Kidney (tissue), 14 donors: ENCODE measurements around the gene RTP2. TPM values are rescaled to one million over a fixed set of nuclear protein-coding genes. Genes with fewer than 3 reads are reported as not detected.

ENCODE experiments used
- DNase-seq, 5 donors: peaks; one replicate each; pipeline ENCODE4 v3.0.0-alpha.2; 2013 to 2020
- FAIRE-seq: peaks from 2 replicates; lab custom pipeline; 2012; peaks lifted over from hg19 to GRCh38; lab: Jason Lieb, UNC
- H3K27ac ChIP-seq, 2 donors: one replicate each; pipeline ENCODE4 v1.7.0; 2013; ENCODE audit warnings: low read depth in 2 of 2, low read length in 2 of 2, inconsistent platforms in 1 of 2
- H3K27me3 ChIP-seq: one replicate; pipeline ENCODE4 v1.7.1; 2013; ENCODE audit warnings: low read length, inconsistent platforms; ENCODE audit not compliant: control insufficient read depth, insufficient read depth
- H3K36me3 ChIP-seq, 3 donors: one replicate each; pipeline versions ENCODE4 v1.7.0 to v1.7.1; 2013; ENCODE audit warnings: low read length in 3 of 3, control low read depth in 1 of 3, inconsistent platforms in 1 of 3; ENCODE audit not compliant: insufficient read depth in 3 of 3, control insufficient read depth in 2 of 3
- H3K4me1 ChIP-seq, 3 donors: one replicate each; pipeline versions ENCODE4 v1.7.0 to v1.7.1; 2013; ENCODE audit warnings: low read length in 3 of 3, inconsistent platforms in 1 of 3, low read depth in 1 of 3; ENCODE audit not compliant: control insufficient read depth in 2 of 3, insufficient read depth in 2 of 3
- H3K4me3 ChIP-seq, 3 donors: one replicate each; pipeline versions ENCODE4 v1.7.0 to v1.8.1; 2013; ENCODE audit warnings: low read length in 3 of 3, control low read depth in 1 of 3, inconsistent platforms in 1 of 3
- H3K9ac ChIP-seq, 3 donors: one replicate each; pipeline versions ENCODE4 v1.7.0 to v1.7.1; 2013; ENCODE audit warnings: low read length in 3 of 3, control low read depth in 1 of 3, inconsistent platforms in 1 of 3
- H3K9me3 ChIP-seq, 3 donors: one replicate each; pipeline versions ENCODE4 v1.7.0 to v1.7.1; 2013; ENCODE audit warnings: low read length in 3 of 3, control low read depth in 1 of 3, inconsistent platforms in 1 of 3; ENCODE audit not compliant: control insufficient read depth in 2 of 3, insufficient read depth in 1 of 3
- CTCF ChIP-seq: IDR thresholded peaks from 3 replicates; pipeline ENCODE4 v1.5.1; 2012; ENCODE audit warnings: mild to moderate bottlenecking, moderate library complexity, borderline replicate concordance; ENCODE audit not compliant: insufficient read depth; ENCODE audit errors: extremely low read depth
- intact Hi-C: fragments of 100-400 bp; cut with DNase I; formaldehyde crosslinking; loops from one replicate; pipeline ENCODE4 v1.11.1; 2022
- polyA plus RNA-seq: library from polyadenylated mRNA; stranded (reverse); fragments of 350-450 nt; fragmentation: Illumina TruSeq; extraction: RNeasy Lipid Tissue Mini Kit (QIAGEN cat#74804); gene quantifications from one replicate; pipeline ENCODE4 v1.2.3, GENCODE V29; 2014; ENCODE audit warnings: low read depth, low replicate concordance; ENCODE audit not compliant: insufficient read depth
- total RNA-seq: library from RNA; stranded (reverse); fragmentation: NEBNext Ultra II Directional; extraction: Animal tissue kit (Norgen Biotek cat#: 25700); gene quantifications from one replicate; pipeline ENCODE4 v1.2.1, GENCODE V29; 2021
- donor health status: control.
- donor health status: control.
- donor health status: control.
- donor health status: control.
- donor health status: control.
- donor health status: DM: yes; HTN: yes; CAD: no.
- donor health status: Normal renal cell carcinoma (clear cell type).

Gene RTP2
- total and polyA plus RNA-seq, 2 donors from 2014 or later: not detected

GRCh38 chr3:187708696-187709095 lies 6.3 kb upstream of the RTP2 start:
- Histone ChIP-seq H3K27ac (no peak overlapping the region), H3K9me3 (no peaks in the 10 kb centered on the region), H3K36me3 (no peaks in the 10 kb centered on the region), H3K27me3 (no peaks in the 10 kb centered on the region), H3K4me1 (peaks cover 0 to 2% (median 0%) of the 10 kb centered on the region in 3 donors), H3K4me3 (no peak overlapping the region), H3K9ac (no peak overlapping the region)
- peak; percentile 66 for FAIRE-seq
- no peak for TF ChIP-seq CTCF
- no peak for DNase-seq
- intact Hi-C loops: no loop called here

- no peak overlapping the region for H3K4me3 ChIP-seq
- H3K9me3 ChIP-seq: no peaks in the 10 kb centered on the region
- no peak overlapping the region for H3K9ac ChIP-seq
- H3K4me1 ChIP-seq: no peaks in the 10 kb centered on the region
- DNase-seq (no peak), FAIRE-seq (no peak)
- intact Hi-C loops: no loop called here
- no peaks in the 10 kb centered on the region for H3K36me3 ChIP-seq
- no peaks in the 10 kb centered on the region for H3K27me3 ChIP-seq
- no peak overlapping the region for H3K27ac ChIP-seq
- no peak for TF ChIP-seq CTCF
These were observed 4.6 kb upstream of the RTP2 start for GRCh38 chr3:187706971-187707370.

GRCh38 chr3:187705164-187705563 lies 2.8 kb upstream of the RTP2 start:
- TF ChIP-seq CTCF: no peak
- DNase-seq (no peak), FAIRE-seq (no peak)
- H3K9ac ChIP-seq: no peak overlapping the region
- intact Hi-C loops: no loop called here
- H3K9me3 ChIP-seq: no peaks in the 10 kb centered on the region
- no peaks in the 10 kb centered on the region for H3K36me3 ChIP-seq
- no peak overlapping the region for H3K4me3 ChIP-seq
- no peak overlapping the region for H3K27ac ChIP-seq
- no peaks in the 10 kb centered on the region for H3K27me3 ChIP-seq
- no peaks in the 10 kb centered on the region for H3K4me1 ChIP-seq

- DNase-seq (no peak), FAIRE-seq (no peak)
- Histone ChIP-seq H3K27ac (no peak overlapping the region), H3K36me3 (no peaks in the 10 kb centered on the region), H3K9ac (no peak overlapping the region), H3K4me3 (no peak overlapping the region), H3K4me1 (no peaks in the 10 kb centered on the region), H3K27me3 (no peaks in the 10 kb centered on the region), H3K9me3 (no peaks in the 10 kb centered on the region)
- intact Hi-C loops: no loop called here
- TF ChIP-seq CTCF: no peak
These were observed 2.1 kb downstream of the RTP2 start for GRCh38 chr3:187700249-187700648.
